Measurements from ENCODE around the gene CCDC102A. TPM values are rescaled to one million over a fixed set of nuclear protein-coding genes. Genes with fewer than 3 reads are reported as not detected.

Gene CCDC102A
- total and polyA plus RNA-seq, 2 of the 13 experiments (the other 11 are each of a cell fraction or from before 2014, with no cell fraction given), result 2.1 to 2.8 TPM

- TF ChIP-seq MED13 (CRISPR knock-in tag; IDR thresholded peaks at IDR 0.05) (no peak), RELA (CRISPR knock-in tag; IDR thresholded peaks at IDR 0.05) (no peak), RFX1 (IDR thresholded peaks at IDR 0.05) (peak; percentile 60), HDAC2 (CRISPR knock-in tag; IDR thresholded peaks at IDR 0.05) (0 out of 2 replicates have a peak, but pooled peaks have one; percentile 14), ADNP (CRISPR knock-in tag; IDR thresholded peaks at IDR 0.05) (0 out of 2 replicates have a peak, but pooled peaks have one; percentile 28), AKAP8 (CRISPR knock-in tag; IDR thresholded peaks at IDR 0.05) (no peak), TBX3 (IDR thresholded peaks at IDR 0.05; ENCODE audit: borderline replicate concordance) (no peak), ZNF441 (CRISPR knock-in tag; IDR thresholded peaks at IDR 0.05; ENCODE audit: borderline replicate concordance) (peak; percentile 53; the same call in 1 of the 2 replicates), ZNF274 (CRISPR knock-in tag; IDR thresholded peaks at IDR 0.05) (peak; percentile 65; the same call in 1 of the 2 replicates), CCDC6 (CRISPR knock-in tag; IDR thresholded peaks at IDR 0.05) (no peak), HNF1A (IDR thresholded peaks at IDR 0.05; ENCODE audit: low read depth) (no peak), HNF1A (CRISPR knock-in tag; IDR thresholded peaks at IDR 0.05; ENCODE audit: borderline replicate concordance) (0 out of 2 replicates have a peak, but pooled peaks have one; percentile 31), ETV5 (CRISPR knock-in tag; IDR thresholded peaks at IDR 0.05; ENCODE audit: borderline replicate concordance) (peak; percentile 46; the same call in 1 of the 2 replicates), ZNF710 (CRISPR knock-in tag; IDR thresholded peaks at IDR 0.05; ENCODE audit: borderline replicate concordance) (no peak), EED (CRISPR knock-in tag; IDR thresholded peaks at IDR 0.05) (no peak), PRDM15 (CRISPR knock-in tag; IDR thresholded peaks at IDR 0.05) (no peak), PAX8 (CRISPR knock-in tag; IDR thresholded peaks at IDR 0.05; ENCODE audit: borderline replicate concordance) (no peak), ZNF34 (CRISPR knock-in tag; IDR thresholded peaks at IDR 0.05; ENCODE audit: borderline replicate concordance) (no peak), MAZ (IDR thresholded peaks at IDR 0.05; ENCODE audit: borderline replicate concordance, low read depth, low read length) (peak; percentile 76), MAZ (CRISPR knock-in tag; IDR thresholded peaks at IDR 0.05; ENCODE audit: low read depth) (0 out of 2 replicates have a peak, but pooled peaks have one; percentile 9), ZMYM3 (CRISPR knock-in tag; IDR thresholded peaks at IDR 0.05) (peak; percentile 85; the same call in 1 of the 2 replicates)
Observed at GRCh38 chr16:57535680-57536305, 578 bp downstream of the CCDC102A start (continued).

Data from HepG2 (cell line).